PC-3 (cell line): Measurements from ENCODE around the gene TLR5.
"Not testable (repeated sequence)": the region's sequence is repeated elsewhere in the genome, so short reads cannot be mapped to it uniquely, and the experiment has no call there.

Experiments used
- EZH2 ChIP-seq: fragments of 300-600 bp; sonication (generic); IDR thresholded peaks from one replicate; pipeline ENCODE4 v1.6.1; 2017; ENCODE audit warnings: antibody characterized with exemption, mild to moderate bottlenecking, low read length; ENCODE audit not compliant: unreplicated experiment
- EZH2phosphoT487 ChIP-seq: fragments of 300-600 bp; sonication (generic); IDR thresholded peaks from 2 replicates; pipeline ENCODE4 v1.6.1; 2018; ENCODE audit warnings: mild to moderate bottlenecking, antibody characterized with exemption, low read length, borderline replicate concordance
- TF ChIP-seq, protein P1 (sequence below): fragments of 300-600 bp; sonication (generic); conservative IDR thresholded peaks from 2 replicates; pipeline ENCODE4 v1.5.1; 2017; ENCODE audit warnings: antibody characterized with exemption, low read depth, mild to moderate bottlenecking, low read length

DNA sequence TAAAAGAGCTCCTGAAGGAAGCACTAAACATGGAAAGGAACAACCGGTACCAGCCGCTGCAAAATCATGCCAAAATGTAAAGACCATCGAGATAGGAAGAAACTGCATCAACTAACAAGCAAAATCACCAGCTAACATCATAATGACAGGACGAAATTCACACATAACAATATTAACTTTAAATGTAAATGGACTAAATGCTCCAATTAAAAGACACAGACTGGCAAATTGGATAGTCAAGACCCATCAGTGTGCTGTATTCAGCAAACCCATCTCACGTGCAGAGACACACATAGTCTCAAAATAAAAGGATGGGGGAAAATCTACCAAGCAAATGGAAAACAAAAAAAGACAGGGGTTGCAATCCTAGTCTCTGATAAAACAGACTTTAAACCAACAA is 26.4 kb upstream of the TLR5 start:
- TF ChIP-seq, protein P1, sequence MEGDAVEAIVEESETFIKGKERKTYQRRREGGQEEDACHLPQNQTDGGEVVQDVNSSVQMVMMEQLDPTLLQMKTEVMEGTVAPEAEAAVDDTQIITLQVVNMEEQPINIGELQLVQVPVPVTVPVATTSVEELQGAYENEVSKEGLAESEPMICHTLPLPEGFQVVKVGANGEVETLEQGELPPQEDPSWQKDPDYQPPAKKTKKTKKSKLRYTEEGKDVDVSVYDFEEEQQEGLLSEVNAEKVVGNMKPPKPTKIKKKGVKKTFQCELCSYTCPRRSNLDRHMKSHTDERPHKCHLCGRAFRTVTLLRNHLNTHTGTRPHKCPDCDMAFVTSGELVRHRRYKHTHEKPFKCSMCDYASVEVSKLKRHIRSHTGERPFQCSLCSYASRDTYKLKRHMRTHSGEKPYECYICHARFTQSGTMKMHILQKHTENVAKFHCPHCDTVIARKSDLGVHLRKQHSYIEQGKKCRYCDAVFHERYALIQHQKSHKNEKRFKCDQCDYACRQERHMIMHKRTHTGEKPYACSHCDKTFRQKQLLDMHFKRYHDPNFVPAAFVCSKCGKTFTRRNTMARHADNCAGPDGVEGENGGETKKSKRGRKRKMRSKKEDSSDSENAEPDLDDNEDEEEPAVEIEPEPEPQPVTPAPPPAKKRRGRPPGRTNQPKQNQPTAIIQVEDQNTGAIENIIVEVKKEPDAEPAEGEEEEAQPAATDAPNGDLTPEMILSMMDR, result not testable (repeated sequence)
- not testable (repeated sequence) for TF ChIP-seq EZH2phosphoT487, EZH2
